Right ventricle myocardium inferior (tissue), 1 donor: ENCODE measurements around the gene PURA. TPM values are rescaled to one million over a fixed set of nuclear protein-coding genes. Genes with fewer than 3 reads are reported as not detected.
A peak's percentile ranks its signal among the peaks of the same experiment; 100 is the strongest.

ENCODE experiments used
- ATAC-seq: fragments of 200-7000 bp; cut with Tn5 transposase; one replicate; pipeline ENCODE4 v1.9.1; 2020; ENCODE audit warnings: mild to moderate bottlenecking, moderate library complexity
- DNase-seq: peaks from one replicate; pipeline ENCODE4 v3.0.0; 2021; ENCODE audit errors: missing footprints
- intact Hi-C: fragments of 100-400 bp; cut with DNase I; formaldehyde crosslinking; loops from one replicate; pipeline ENCODE4 v1.11.0; 2022
- total RNA-seq: library from RNA; stranded (reverse); fragmentation: NEBNext Ultra II Directional; extraction: Animal tissue kit (Norgen Biotek cat#: 25700); gene quantifications from one replicate; pipeline ENCODE4 v1.2.1, GENCODE V29; 2021
- donor health status: DM: no; HTN: yes; CAD: no; lungs with severe emphysema.

Gene PURA
- total RNA-seq, 1 donor from 2014 or later: 22.2 TPM

GRCh38 chr5:140174465-140175366 is 60.8 kb downstream of the PURA start, which contains the start of gene CYSTM1:
CYSTM1 (plus strand) TSS chr5:140175188; CDS start chr5:140194466, 19,278 bp downstream.
- intact Hi-C loops: loop anchor here (2.0 to 5.0 kb wide), 3 partner anchors 53 to 173 kb away; partner anchors contain the start of gene HBEGF
- ATAC-seq: peak; percentile 96
- DNase-seq: peak; percentile 99

Other genes starting within 250 kb of the PURA start
- gene NRG2, start 70.8 kb upstream of the PURA start, total RNA-seq: 1.9 TPM
- 10.1 TPM for gene IGIP, start 11.8 kb downstream of the PURA start, total RNA-seq
- 67.0 TPM for gene CYSTM1, start 61.1 kb downstream of the PURA start, total RNA-seq
- 80.6 TPM for gene PFDN1, start 189.0 kb downstream of the PURA start, total RNA-seq
- 20.2 TPM for gene HBEGF, start 232.5 kb downstream of the PURA start, total RNA-seq
- not detected for gene SLC4A9, start 246.1 kb downstream of the PURA start, total RNA-seq